ENCODE data around the gene TENT4A. TPM values are rescaled to one million over a fixed set of nuclear protein-coding genes. Genes with fewer than 3 reads are reported as not detected.
A peak's percentile ranks its signal among the peaks of the same experiment; 100 is the strongest.

The TENT4A gene
- total and polyA plus RNA-seq, 2 experiments from 2014 or later, result 6.8 to 14.1 TPM

GRCh38 chr5:6722015-6722414, 8.8 kb downstream of the TENT4A start:
- H3K4me3 ChIP-seq, result no peak overlapping the region
- no peaks in the 10 kb centered on the region for H3K9me3 ChIP-seq (ENCODE audit: low read depth)
- H3K79me2 ChIP-seq, result peaks cover 100% of the 10 kb centered on the region
- no peak overlapping the region for H2AFZ ChIP-seq
- peaks cover 10% of the 10 kb centered on the region for H3K4me1 ChIP-seq (ENCODE audit: insufficient read depth)
- H3K9me2 ChIP-seq (replicated peaks; ENCODE audit: insufficient read depth), result no peaks in the 10 kb centered on the region
- H3K27me3 ChIP-seq, result no peaks in the 10 kb centered on the region
- DNase-seq (ENCODE audit: low spot score), result no peak
- TF ChIP-seq EZH2phosphoT487 (IDR thresholded peaks at IDR 0.05; ENCODE audit: low read depth, severe bottlenecking, unreplicated experiment) (no peak), CTCF (IDR thresholded peaks at IDR 0.05; ENCODE audit: poor library complexity) (no peak), EZH2 (IDR thresholded peaks at IDR 0.05; ENCODE audit: borderline replicate concordance) (no peak)
- H4K20me1 ChIP-seq (ENCODE audit: insufficient read depth, poor library complexity, severe bottlenecking), result peaks cover 100% of the 10 kb centered on the region
- H3K27ac ChIP-seq, result no peak overlapping the region
- peak overlapping the region; percentile 37 for H3K4me2 ChIP-seq
- H3K36me3 ChIP-seq (replicated peaks; ENCODE audit: insufficient read depth, low read depth), result no peaks in the 10 kb centered on the region
- 87% methylated on average over 6 of the region's 6 CpGs for WGBS (ENCODE audit: low lambda C conversion rate, missing lambda C conversion rate)

GRCh38 chr5:6723122-6723815, 10.0 kb downstream of the TENT4A start:
- H3K27ac ChIP-seq, result no peak overlapping the region
- no peak overlapping the region for H2AFZ ChIP-seq
- peak overlapping the region; percentile 37 for H3K4me2 ChIP-seq
- no peaks in the 10 kb centered on the region for H3K27me3 ChIP-seq
- no peak overlapping the region for H3K4me3 ChIP-seq
- no peak for TF ChIP-seq CTCF (IDR thresholded peaks at IDR 0.05; ENCODE audit: poor library complexity)
- TF ChIP-seq EZH2 (IDR thresholded peaks at IDR 0.05; ENCODE audit: borderline replicate concordance), result no peak
- no peak for TF ChIP-seq EZH2phosphoT487 (IDR thresholded peaks at IDR 0.05; ENCODE audit: low read depth, severe bottlenecking, unreplicated experiment)
- peaks cover 3% of the 10 kb centered on the region for H3K4me1 ChIP-seq (ENCODE audit: insufficient read depth)
- no peaks in the 10 kb centered on the region for H3K36me3 ChIP-seq (replicated peaks; ENCODE audit: insufficient read depth, low read depth)
- H3K79me2 ChIP-seq, result peaks cover 100% of the 10 kb centered on the region
- H3K9me2 ChIP-seq (replicated peaks; ENCODE audit: insufficient read depth), result no peaks in the 10 kb centered on the region
- H4K20me1 ChIP-seq (ENCODE audit: insufficient read depth, poor library complexity, severe bottlenecking), result peaks cover 100% of the 10 kb centered on the region
- 59% methylated on average over 14 of the region's 14 CpGs for WGBS (ENCODE audit: low lambda C conversion rate, missing lambda C conversion rate)
- DNase-seq (ENCODE audit: low spot score), result no peak
- H3K9me3 ChIP-seq (ENCODE audit: low read depth), result no peaks in the 10 kb centered on the region

GRCh38 chr5:6723816-6724300, 10.6 kb downstream of the TENT4A start:
- H3K27me3 ChIP-seq, result no peaks in the 10 kb centered on the region
- no peak overlapping the region for H3K4me3 ChIP-seq
- H3K4me1 ChIP-seq (ENCODE audit: insufficient read depth), result peaks cover 3% of the 10 kb centered on the region
- TF ChIP-seq EZH2 (IDR thresholded peaks at IDR 0.05; ENCODE audit: borderline replicate concordance), result no peak
- TF ChIP-seq CTCF (IDR thresholded peaks at IDR 0.05; ENCODE audit: poor library complexity), result no peak
- TF ChIP-seq EZH2phosphoT487 (IDR thresholded peaks at IDR 0.05; ENCODE audit: low read depth, severe bottlenecking, unreplicated experiment), result no peak
- 84% methylated on average over 12 of the region's 12 CpGs for WGBS (ENCODE audit: low lambda C conversion rate, missing lambda C conversion rate)
- H3K27ac ChIP-seq, result no peak overlapping the region
- no peaks in the 10 kb centered on the region for H3K9me2 ChIP-seq (replicated peaks; ENCODE audit: insufficient read depth)
- H2AFZ ChIP-seq, result no peak overlapping the region
- H3K79me2 ChIP-seq, result peaks cover 100% of the 10 kb centered on the region
- no peaks in the 10 kb centered on the region for H3K9me3 ChIP-seq (ENCODE audit: low read depth)
- no peak overlapping the region for H3K4me2 ChIP-seq
- peaks cover 100% of the 10 kb centered on the region for H4K20me1 ChIP-seq (ENCODE audit: insufficient read depth, poor library complexity, severe bottlenecking)
- H3K36me3 ChIP-seq (replicated peaks; ENCODE audit: insufficient read depth, low read depth), result no peaks in the 10 kb centered on the region
- DNase-seq (ENCODE audit: low spot score), result no peak

Measured in hepatocyte (in vitro differentiated cells).